HEK293T (cell line): ENCODE measurements around the gene NAALADL2.

Experiments used
- BHLHE40 ChIP-seq: fragments of 450-650 bp; IDR thresholded peaks from 2 replicates; pipeline ENCODE4 v1.6.1; 2016; ENCODE audit warnings: mild to moderate bottlenecking, moderate library complexity, borderline replicate concordance
- ELF4 ChIP-seq: fragments of 450-650 bp; IDR thresholded peaks from 2 replicates; pipeline ENCODE4 v1.6.1; 2017; ENCODE audit warnings: antibody characterized with exemption
- FOXM1 ChIP-seq: fragments of 450-650 bp; IDR thresholded peaks from 2 replicates; pipeline ENCODE4 v1.6.1; 2017; ENCODE audit warnings: mild to moderate bottlenecking, borderline replicate concordance
- LEF1 ChIP-seq: fragments of 450-650 bp; IDR thresholded peaks from 2 replicates; pipeline ENCODE4 v1.6.1; 2017; ENCODE audit warnings: mild to moderate bottlenecking, borderline replicate concordance
- NFRKB ChIP-seq: fragments of 450-650 bp; IDR thresholded peaks from 2 replicates; pipeline ENCODE4 v1.6.1; 2016; ENCODE audit warnings: mild to moderate bottlenecking, moderate library complexity
- SP1 ChIP-seq: fragments of 450-650 bp; IDR thresholded peaks from 2 replicates; pipeline ENCODE4 v1.6.1; 2017
- SUZ12 ChIP-seq: fragments of 450-650 bp; IDR thresholded peaks from 2 replicates; pipeline ENCODE4 v1.6.1; 2016; ENCODE audit warnings: mild to moderate bottlenecking

DNA sequence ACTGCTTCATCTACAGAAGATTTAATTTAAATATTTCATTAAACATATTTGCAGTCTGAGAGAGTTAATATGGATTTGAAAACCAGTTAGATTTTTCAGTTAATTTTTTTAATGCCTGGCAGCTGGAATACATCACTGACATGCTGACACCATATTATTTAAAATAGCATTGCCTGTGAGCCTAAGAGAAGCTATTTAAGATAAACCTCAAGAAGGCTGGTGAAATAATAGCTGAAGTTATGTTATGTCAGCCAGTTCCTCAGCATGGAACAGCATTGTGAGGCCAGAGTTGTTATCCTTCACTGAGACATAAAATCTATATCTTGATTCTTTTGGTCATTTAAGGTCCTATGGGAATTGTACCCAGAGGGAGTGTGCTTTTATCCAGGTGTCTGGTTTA, 705.2 kb downstream of the NAALADL2 start:
- TF ChIP-seq BHLHE40, result no peak
- no peak for TF ChIP-seq SP1
- no peak for TF ChIP-seq NFRKB
- no peak for TF ChIP-seq SUZ12
- no peak for TF ChIP-seq FOXM1
- no peak for TF ChIP-seq ELF4
- no peak for TF ChIP-seq LEF1
